ENCODE measurements around the gene CORO2B. TPM values are rescaled to one million over a fixed set of nuclear protein-coding genes. Genes with fewer than 3 reads are reported as not detected.

CORO2B gene
- polyA plus RNA-seq, 1 of the 3 experiments (the other 2 are of a cell fraction): 3.6 TPM

GRCh38 chr15:68641376-68641775, 62.6 kb downstream of the CORO2B start:
- Histone ChIP-seq H3K79me2 (ENCODE audit: insufficient read depth) (no peaks in the 10 kb centered on the region), H4K20me1 (ENCODE audit: insufficient read depth) (no peaks in the 10 kb centered on the region), H3K36me3 (replicated peaks in 1 of 2; ENCODE audit: control insufficient read depth in 1 of 2, insufficient read depth in 2 of 2, low read length in 1 of 2) (no peaks in the 10 kb centered on the region), H3K9me3 (no peaks in the 10 kb centered on the region), H3F3A (replicated peaks; ENCODE audit: insufficient read depth) (no peaks in the 10 kb centered on the region), H3K9ac (no peak overlapping the region), H3K4me2 (no peak overlapping the region), H3K27ac (ENCODE audit: low read depth in 2 of 2, low read length in 1 of 2) (no peak overlapping the region), H3K27me3 (ENCODE audit: insufficient read depth) (no peaks in the 10 kb centered on the region), H3K9me2 (no peaks in the 10 kb centered on the region), H2AFZ (ENCODE audit: low read depth) (no peak overlapping the region), H3K4me1 (ENCODE audit: control insufficient read depth in 1 of 2, insufficient read depth in 2 of 2, low read depth in 1 of 2, low read length in 1 of 2) (peaks cover 17 to 19% of the 10 kb centered on the region in 2 experiments; a peak in 2 of 4 replicates), H3K4me3 (ENCODE audit: low read depth in 2 of 2, low read length in 1 of 2) (no peak overlapping the region)
- DNase-seq: no peak
- TF ChIP-seq TCF12 (IDR thresholded peaks at IDR 0.05) (no peak), GATA2 (CRISPR knock-in tag; IDR thresholded peaks at IDR 0.05) (no peak), TEAD4 (IDR thresholded peaks at IDR 0.05; ENCODE audit: borderline replicate concordance, insufficient read depth) (no peak)
- CTCF ChIA-PET: no interaction called here
- 94% methylated on average over 7 of the region's 7 CpGs for WGBS (ENCODE audit: low lambda C conversion rate)
- POLR2A ChIA-PET: no interaction called here

GRCh38 chr15:68642491-68642845, 63.7 kb downstream of the CORO2B start:
- peaks cover 13 to 19% of the 10 kb centered on the region in 2 experiments; a peak in 2 of 4 replicates for H3K4me1 ChIP-seq (ENCODE audit: control insufficient read depth in 1 of 2, insufficient read depth in 2 of 2, low read depth in 1 of 2, low read length in 1 of 2)
- ChIA-PET CTCF (interaction anchor here (1.1 kb wide), 1 partner anchor 31 kb away, joined by 4 read pairs; no protein-coding TSS in a partner anchor), POLR2A (no interaction called here)
- DNase-seq: no peak
- H3K4me2 ChIP-seq: no peak overlapping the region
- no peak overlapping the region for H3K9ac ChIP-seq
- H4K20me1 ChIP-seq (ENCODE audit: insufficient read depth): no peaks in the 10 kb centered on the region
- H3K27ac ChIP-seq (ENCODE audit: low read depth in 2 of 2, low read length in 1 of 2): no peak overlapping the region
- H3K4me3 ChIP-seq (ENCODE audit: low read depth in 2 of 2, low read length in 1 of 2): no peak overlapping the region
- WGBS (ENCODE audit: low lambda C conversion rate): 97% methylated on average over 3 of the region's 5 CpGs
- H3K27me3 ChIP-seq (ENCODE audit: insufficient read depth): no peaks in the 10 kb centered on the region
- TF ChIP-seq ELF1 (IDR thresholded peaks at IDR 0.05) (no peak), EP300 (IDR thresholded peaks at IDR 0.05; ENCODE audit: borderline replicate concordance in 1 of 2, low read depth in 1 of 2, low read length in 1 of 2) (no peak), RFX5 (IDR thresholded peaks at IDR 0.05; ENCODE audit: low read length) (no peak), CHD2 (IDR thresholded peaks at IDR 0.05; ENCODE audit: low read length, partially characterized antibody) (no peak), FOXM1 (IDR thresholded peaks at IDR 0.05; ENCODE audit: low read depth) (no peak)
- no peaks in the 10 kb centered on the region for H3K9me2 ChIP-seq
- H3K9me3 ChIP-seq: no peaks in the 10 kb centered on the region
- no peaks in the 10 kb centered on the region for H3F3A ChIP-seq (replicated peaks; ENCODE audit: insufficient read depth)
- no peak overlapping the region for H2AFZ ChIP-seq (ENCODE audit: low read depth)
- H3K36me3 ChIP-seq (replicated peaks in 1 of 2; ENCODE audit: control insufficient read depth in 1 of 2, insufficient read depth in 2 of 2, low read length in 1 of 2): no peaks in the 10 kb centered on the region
- no peaks in the 10 kb centered on the region for H3K79me2 ChIP-seq (ENCODE audit: insufficient read depth)

DNA sequence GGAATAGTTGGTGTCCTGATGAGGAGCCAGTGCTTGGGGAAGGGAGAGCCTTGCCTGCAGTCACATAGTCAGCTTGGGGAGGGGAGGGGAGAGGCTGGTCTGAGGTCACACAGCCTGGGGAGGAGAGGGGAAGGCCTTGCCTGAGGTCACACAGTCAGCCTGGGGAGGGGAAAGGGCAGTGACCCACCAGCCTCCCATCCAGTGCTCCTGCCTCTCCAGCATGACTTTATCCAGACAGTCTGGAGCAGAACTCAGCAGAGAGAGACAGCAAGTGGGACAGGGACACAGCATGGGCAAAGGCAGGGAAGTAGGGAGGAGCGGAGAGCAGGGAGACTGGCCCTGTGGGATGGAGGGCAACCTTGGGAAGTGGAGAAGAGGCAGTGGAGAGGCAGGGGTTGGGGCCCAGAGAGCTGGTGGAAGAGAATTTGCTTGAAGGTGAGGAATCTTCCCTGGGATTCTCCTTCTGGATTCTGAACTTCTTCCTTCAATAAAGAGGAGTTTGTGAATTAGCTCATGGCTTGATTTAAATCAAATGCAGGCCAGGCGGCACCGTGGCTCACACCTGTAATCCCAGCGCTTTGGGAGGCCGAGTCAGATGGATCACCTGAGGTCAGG, 64.5 kb downstream of the CORO2B start:
- POLR2A ChIA-PET: no interaction called here
- no peak overlapping the region for H2AFZ ChIP-seq (ENCODE audit: low read depth)

More for the DNA sequence above, 64.5 kb downstream of the CORO2B start:
- H3F3A ChIP-seq (replicated peaks; ENCODE audit: insufficient read depth): no peaks in the 10 kb centered on the region
- no peaks in the 10 kb centered on the region for H3K27me3 ChIP-seq (ENCODE audit: insufficient read depth)
- no peaks in the 10 kb centered on the region for H3K9me3 ChIP-seq
- no peak overlapping the region for H3K9ac ChIP-seq
- H3K36me3 ChIP-seq (replicated peaks in 1 of 2; ENCODE audit: control insufficient read depth in 1 of 2, insufficient read depth in 2 of 2, low read length in 1 of 2): no peaks in the 10 kb centered on the region
- H3K27ac ChIP-seq (ENCODE audit: low read depth in 2 of 2, low read length in 1 of 2): no peak overlapping the region
- no peak for DNase-seq
- no peaks in the 10 kb centered on the region for H4K20me1 ChIP-seq (ENCODE audit: insufficient read depth)
- peaks cover 13 to 19% of the 10 kb centered on the region in 2 experiments; a peak in 2 of 4 replicates for H3K4me1 ChIP-seq (ENCODE audit: control insufficient read depth in 1 of 2, insufficient read depth in 2 of 2, low read depth in 1 of 2, low read length in 1 of 2)
- no peaks in the 10 kb centered on the region for H3K9me2 ChIP-seq
- WGBS (ENCODE audit: low lambda C conversion rate): 98% methylated on average over 5 of the region's 5 CpGs
- TF ChIP-seq, protein P1, sequence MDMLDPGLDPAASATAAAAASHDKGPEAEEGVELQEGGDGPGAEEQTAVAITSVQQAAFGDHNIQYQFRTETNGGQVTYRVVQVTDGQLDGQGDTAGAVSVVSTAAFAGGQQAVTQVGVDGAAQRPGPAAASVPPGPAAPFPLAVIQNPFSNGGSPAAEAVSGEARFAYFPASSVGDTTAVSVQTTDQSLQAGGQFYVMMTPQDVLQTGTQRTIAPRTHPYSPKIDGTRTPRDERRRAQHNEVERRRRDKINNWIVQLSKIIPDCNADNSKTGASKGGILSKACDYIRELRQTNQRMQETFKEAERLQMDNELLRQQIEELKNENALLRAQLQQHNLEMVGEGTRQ (IDR thresholded peaks at IDR 0.05; ENCODE audit: borderline replicate concordance, low read depth, low read length): no peak
- no peak for TF ChIP-seq SMC3 (IDR thresholded peaks at IDR 0.05; ENCODE audit: low read depth, low read length)
- TF ChIP-seq MXI1 (IDR thresholded peaks at IDR 0.05; ENCODE audit: low read depth, low read length): no peak
- TF ChIP-seq EP300 (IDR thresholded peaks at IDR 0.05; ENCODE audit: borderline replicate concordance in 1 of 2, low read depth in 1 of 2, low read length in 1 of 2): no peak
- TF ChIP-seq RAD21 (IDR thresholded peaks at IDR 0.05; ENCODE audit: low read length): no peak
- TF ChIP-seq TAF1 (IDR thresholded peaks at IDR 0.05; ENCODE audit: borderline replicate concordance, low read depth, low read length): no peak
- TF ChIP-seq ELF1 (IDR thresholded peaks at IDR 0.05): no peak
- no peak for TF ChIP-seq TCF12 (IDR thresholded peaks at IDR 0.05)
- no peak for TF ChIP-seq YY1 (IDR thresholded peaks at IDR 0.05; ENCODE audit: low read depth)
- no peak for TF ChIP-seq EZH2phosphoT487 (IDR thresholded peaks at IDR 0.05; ENCODE audit: borderline replicate concordance, low read depth)
- no peak for TF ChIP-seq CHD2 (IDR thresholded peaks at IDR 0.05; ENCODE audit: low read length, partially characterized antibody)
- no peaks in the 10 kb centered on the region for H3K79me2 ChIP-seq (ENCODE audit: insufficient read depth)
- H3K4me3 ChIP-seq (ENCODE audit: low read depth in 2 of 2, low read length in 1 of 2): no peak overlapping the region
- no peak overlapping the region for H3K4me2 ChIP-seq
- CTCF ChIA-PET: interaction anchor here (1.1 to 3.5 kb wide), 2 partner anchors 31 to 83 kb away, joined by 4 to 21 read pairs; no protein-coding TSS in a partner anchor
